ENCODE results near the gene TRPM4. TPM values are rescaled to one million over a fixed set of nuclear protein-coding genes. Genes with fewer than 3 reads are reported as not detected.

Gene TRPM4
- polyA plus RNA-seq, 1 of the 3 experiments (the other 2 are of a cell fraction): 20.6 TPM

DNA sequence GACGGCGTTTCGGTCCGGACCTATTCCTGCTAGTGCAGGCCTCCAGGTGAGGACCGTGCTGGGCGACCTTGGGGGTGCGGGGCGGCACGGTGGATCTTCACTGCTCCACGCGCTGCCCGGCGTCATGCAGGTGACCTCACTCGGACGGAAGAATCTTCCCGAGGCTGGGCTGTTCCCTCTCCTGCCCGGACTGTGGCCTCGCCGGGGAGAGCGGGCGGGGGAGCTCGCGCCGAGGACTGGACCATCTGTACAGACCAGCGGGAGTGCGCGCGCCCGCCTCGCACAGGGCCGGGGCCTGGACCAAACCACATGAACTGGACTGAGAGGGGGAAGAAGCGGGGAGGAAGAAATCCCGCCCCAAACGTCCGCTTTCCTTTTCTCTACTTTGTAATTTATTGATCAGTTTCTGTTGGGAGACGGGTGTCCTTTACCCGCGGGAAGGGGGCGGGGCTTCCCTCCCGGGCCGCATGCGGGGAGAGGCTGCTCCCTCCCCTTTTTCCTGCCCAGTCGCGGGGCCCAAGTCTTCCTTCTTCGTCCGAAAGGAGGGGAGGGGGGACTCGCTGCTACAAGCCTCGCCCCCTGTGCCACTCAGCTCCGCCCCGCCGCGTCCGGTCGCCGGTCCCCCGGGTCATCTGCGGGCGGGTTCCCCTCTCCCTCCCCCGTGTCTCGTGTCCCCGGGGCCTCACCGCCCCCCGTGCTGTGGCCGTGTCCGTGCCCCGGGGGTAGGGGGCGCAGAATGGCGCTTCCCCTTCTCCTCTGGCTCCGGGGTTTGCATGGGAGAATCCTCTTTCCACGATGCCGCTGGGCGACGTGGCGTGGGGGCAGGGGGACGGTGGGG is 7.3 kb upstream of the TRPM4 start (continued):
- TF ChIP-seq RCOR1 (IDR thresholded peaks at IDR 0.05; ENCODE audit: low read length) (no peak), NRF1 (IDR thresholded peaks at IDR 0.05; ENCODE audit: low read depth, low read length) (no peak), MEF2A (IDR thresholded peaks at IDR 0.05; ENCODE audit: borderline replicate concordance, low read depth) (no peak), PBX3 (IDR thresholded peaks at IDR 0.05) (peak; percentile 58), CHD2 (IDR thresholded peaks at IDR 0.05; ENCODE audit: low read length, partially characterized antibody) (no peak), YY1 (IDR thresholded peaks at IDR 0.05; ENCODE audit: low read depth) (no peak), MXI1 (IDR thresholded peaks at IDR 0.05; ENCODE audit: low read depth, low read length) (peak; percentile 38; the same call in 1 of the 2 replicates), GATA2 (CRISPR knock-in tag; IDR thresholded peaks at IDR 0.05) (no peak), USF2 (IDR thresholded peaks at IDR 0.05; ENCODE audit: borderline replicate concordance, low read depth, low read length) (no peak)
- TF ChIP-seq, protein P1, sequence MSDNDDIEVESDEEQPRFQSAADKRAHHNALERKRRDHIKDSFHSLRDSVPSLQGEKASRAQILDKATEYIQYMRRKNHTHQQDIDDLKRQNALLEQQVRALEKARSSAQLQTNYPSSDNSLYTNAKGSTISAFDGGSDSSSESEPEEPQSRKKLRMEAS (IDR thresholded peaks at IDR 0.05; ENCODE audit: low read depth): peak; percentile 82

- Histone ChIP-seq H3K4me3 (ENCODE audit: low read depth in 2 of 2, low read length in 1 of 2) (peak overlapping the region; percentile 91 to 96), H3K4me1 (ENCODE audit: control insufficient read depth in 1 of 2, insufficient read depth in 2 of 2, low read depth in 1 of 2, low read length in 1 of 2) (peaks cover 0 to 21% of the 10 kb centered on the region in 2 experiments; a peak in 1 of 4 replicates), H3K36me3 (replicated peaks in 1 of 2; ENCODE audit: control insufficient read depth in 1 of 2, insufficient read depth in 2 of 2, low read length in 1 of 2) (no peaks in the 10 kb centered on the region), H3K9me2 (no peaks in the 10 kb centered on the region), H3K9ac (peak overlapping the region; percentile 83), H3K27me3 (ENCODE audit: insufficient read depth) (no peaks in the 10 kb centered on the region), H4K20me1 (ENCODE audit: insufficient read depth) (no peaks in the 10 kb centered on the region), H3K4me2 (peak overlapping the region; percentile 100), H3F3A (replicated peaks; ENCODE audit: insufficient read depth) (peaks cover 19% of the 10 kb centered on the region), H3K79me2 (ENCODE audit: insufficient read depth) (no peaks in the 10 kb centered on the region), H3K27ac (ENCODE audit: low read depth in 2 of 2, low read length in 1 of 2) (peak overlapping the region; percentile 68 to 87; a peak in 2 of 4 replicates), H2AFZ (ENCODE audit: low read depth) (peak overlapping the region; percentile 78), H3K9me3 (no peaks in the 10 kb centered on the region)
- no peak for DNase-seq
- CTCF ChIA-PET: interaction anchor here (0.9 to 11.1 kb wide), 7 partner anchors 15 to 180 kb away, joined by 3 to 87 read pairs (median 3); partner anchors contain the start of gene LIN7B
- 17% methylated on average over 15 of the region's 16 CpGs for WGBS (ENCODE audit: low lambda C conversion rate)
- POLR2A ChIA-PET: interaction anchor here (1.0 to 1.3 kb wide), 5 partner anchors 23 to 57 kb away, joined by 3 to 4 read pairs (median 3); partner anchors contain the start of gene LIN7B
- TF ChIP-seq, protein P2, sequence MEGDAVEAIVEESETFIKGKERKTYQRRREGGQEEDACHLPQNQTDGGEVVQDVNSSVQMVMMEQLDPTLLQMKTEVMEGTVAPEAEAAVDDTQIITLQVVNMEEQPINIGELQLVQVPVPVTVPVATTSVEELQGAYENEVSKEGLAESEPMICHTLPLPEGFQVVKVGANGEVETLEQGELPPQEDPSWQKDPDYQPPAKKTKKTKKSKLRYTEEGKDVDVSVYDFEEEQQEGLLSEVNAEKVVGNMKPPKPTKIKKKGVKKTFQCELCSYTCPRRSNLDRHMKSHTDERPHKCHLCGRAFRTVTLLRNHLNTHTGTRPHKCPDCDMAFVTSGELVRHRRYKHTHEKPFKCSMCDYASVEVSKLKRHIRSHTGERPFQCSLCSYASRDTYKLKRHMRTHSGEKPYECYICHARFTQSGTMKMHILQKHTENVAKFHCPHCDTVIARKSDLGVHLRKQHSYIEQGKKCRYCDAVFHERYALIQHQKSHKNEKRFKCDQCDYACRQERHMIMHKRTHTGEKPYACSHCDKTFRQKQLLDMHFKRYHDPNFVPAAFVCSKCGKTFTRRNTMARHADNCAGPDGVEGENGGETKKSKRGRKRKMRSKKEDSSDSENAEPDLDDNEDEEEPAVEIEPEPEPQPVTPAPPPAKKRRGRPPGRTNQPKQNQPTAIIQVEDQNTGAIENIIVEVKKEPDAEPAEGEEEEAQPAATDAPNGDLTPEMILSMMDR (IDR thresholded peaks at IDR 0.05): no peak
- TF ChIP-seq, protein P3, sequence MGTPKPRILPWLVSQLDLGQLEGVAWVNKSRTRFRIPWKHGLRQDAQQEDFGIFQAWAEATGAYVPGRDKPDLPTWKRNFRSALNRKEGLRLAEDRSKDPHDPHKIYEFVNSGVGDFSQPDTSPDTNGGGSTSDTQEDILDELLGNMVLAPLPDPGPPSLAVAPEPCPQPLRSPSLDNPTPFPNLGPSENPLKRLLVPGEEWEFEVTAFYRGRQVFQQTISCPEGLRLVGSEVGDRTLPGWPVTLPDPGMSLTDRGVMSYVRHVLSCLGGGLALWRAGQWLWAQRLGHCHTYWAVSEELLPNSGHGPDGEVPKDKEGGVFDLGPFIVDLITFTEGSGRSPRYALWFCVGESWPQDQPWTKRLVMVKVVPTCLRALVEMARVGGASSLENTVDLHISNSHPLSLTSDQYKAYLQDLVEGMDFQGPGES (IDR thresholded peaks at IDR 0.05; ENCODE audit: low read depth, low read length): no peak
- TF ChIP-seq, protein P4, sequence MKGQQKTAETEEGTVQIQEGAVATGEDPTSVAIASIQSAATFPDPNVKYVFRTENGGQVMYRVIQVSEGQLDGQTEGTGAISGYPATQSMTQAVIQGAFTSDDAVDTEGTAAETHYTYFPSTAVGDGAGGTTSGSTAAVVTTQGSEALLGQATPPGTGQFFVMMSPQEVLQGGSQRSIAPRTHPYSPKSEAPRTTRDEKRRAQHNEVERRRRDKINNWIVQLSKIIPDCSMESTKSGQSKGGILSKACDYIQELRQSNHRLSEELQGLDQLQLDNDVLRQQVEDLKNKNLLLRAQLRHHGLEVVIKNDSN (IDR thresholded peaks at IDR 0.05; ENCODE audit: borderline replicate concordance, low read depth): no peak
- TF ChIP-seq TCF12 (IDR thresholded peaks at IDR 0.05) (no peak), SMC3 (IDR thresholded peaks at IDR 0.05; ENCODE audit: low read depth, low read length) (no peak), FOSL2 (IDR thresholded peaks at IDR 0.05; ENCODE audit: borderline replicate concordance, low read depth) (no peak), MXI1 (IDR thresholded peaks at IDR 0.05; ENCODE audit: low read depth, low read length) (no peak), CHD2 (IDR thresholded peaks at IDR 0.05; ENCODE audit: low read length, partially characterized antibody) (no peak), FOXM1 (IDR thresholded peaks at IDR 0.05; ENCODE audit: low read depth) (no peak), ZBTB33 (IDR thresholded peaks at IDR 0.05; ENCODE audit: borderline replicate concordance, low read depth) (no peak)
These were observed 6.7 kb upstream of the TRPM4 start for GRCh38 chr19:49150944-49151243.

Measured in SK-N-SH (cell line).